Stimulated activated naive B cell treated with anti-CD40 and anti-IgM and Interleukin-4, amounts not matched to agents 10 μg/mL and 1 μg/mL and 100 μg/mL, for 72 hours (primary cell): ENCODE results near the gene STX3.

Source experiments
- ATAC-seq, 2 donors: fragments of 150-1000 bp; cut with Tn5 transposase; replicated peaks; 2 replicates each; pipeline ENCODE4 v1.10.0; 2021; ENCODE audit warnings: moderate library complexity in 1 of 2
- DNase-seq: peaks from one replicate; pipeline ENCODE4 v3.0.0; 2021
- H3K27ac Mint-ChIP-seq: one replicate; pipeline ENCODE4 v1.8.0; 2022; ENCODE audit warnings: mild to moderate bottlenecking, mixed read lengths
- H3K27me3 Mint-ChIP-seq, 2 donors: one replicate each; pipeline ENCODE4 v1.8.0; 2022; ENCODE audit warnings: mixed read lengths in 2 of 2
- H3K36me3 Mint-ChIP-seq, 2 donors: one replicate each; pipeline ENCODE4 v1.8.0; 2022; ENCODE audit warnings: mixed read lengths in 2 of 2, mild to moderate bottlenecking in 1 of 2
- H3K4me1 Mint-ChIP-seq, 2 donors: one replicate each; pipeline ENCODE4 v1.8.0; 2022; ENCODE audit warnings: mixed read lengths in 2 of 2, mild to moderate bottlenecking in 1 of 2
- H3K4me3 Mint-ChIP-seq, 2 donors: one replicate each; pipeline ENCODE4 v1.8.0; 2022; ENCODE audit warnings: mild to moderate bottlenecking in 2 of 2, mixed read lengths in 2 of 2, moderate library complexity in 1 of 2
- H3K9me3 Mint-ChIP-seq, 2 donors: one replicate each; pipeline ENCODE4 v1.8.0; 2022; ENCODE audit warnings: mixed read lengths in 2 of 2, mild to moderate bottlenecking in 1 of 2

The STX3 gene

DNA sequence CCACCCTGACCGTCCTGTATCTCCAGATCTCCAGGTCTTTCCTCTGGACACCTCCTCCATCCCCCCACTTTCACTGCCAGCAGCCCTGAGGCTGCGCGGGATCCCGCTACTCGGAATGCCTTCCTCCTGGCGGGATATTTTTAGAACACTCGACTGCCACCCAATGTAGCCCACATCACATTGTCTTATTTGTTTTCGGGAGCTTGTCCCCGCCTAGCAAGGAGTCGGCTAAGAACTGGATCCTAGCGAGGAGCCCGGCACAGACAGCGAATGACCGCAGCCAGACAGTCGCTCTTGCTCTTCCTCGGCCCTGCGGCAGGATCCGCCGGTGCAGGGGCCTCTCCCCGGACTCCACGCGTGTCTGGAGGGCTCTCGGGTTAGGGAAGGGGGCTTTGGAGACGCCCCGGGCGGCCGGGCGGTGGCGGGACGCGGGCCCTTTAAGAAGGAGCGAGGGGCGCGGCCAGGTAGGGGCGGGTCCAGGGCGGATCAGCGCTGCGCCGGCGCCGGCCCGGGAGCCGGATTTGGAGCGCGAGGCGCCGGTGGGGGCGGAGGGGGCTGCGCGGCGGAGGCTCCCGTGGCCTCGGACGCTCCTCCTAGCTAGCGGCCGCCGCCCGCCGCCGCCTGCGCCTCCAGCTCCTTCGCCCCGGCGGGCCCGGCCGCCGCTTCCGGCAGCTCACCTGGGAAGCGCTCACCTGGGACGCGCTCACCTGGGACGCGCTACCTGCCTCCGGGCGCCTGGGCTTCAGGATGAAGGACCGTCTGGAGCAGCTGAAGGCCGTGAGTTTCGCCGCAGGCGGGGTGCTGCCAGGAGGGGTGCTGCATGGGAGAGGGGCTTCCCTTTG, at the start of gene STX3:
STX3 (plus strand) TSS at position 518 of the 842 bp plus-strand sequence; CDS start at position 748, 230 bp downstream.
- Mint-ChIP-seq H3K4me3 (peak within 1 kb of the TSS; percentile 94 to 99), H3K36me3 (no peaks in the 10 kb centered on the region), H3K4me1 (peaks cover 22 to 37% of the 10 kb centered on the region in 2 donors), H3K27ac (peak within 1 kb of the TSS; percentile 72), H3K9me3 (no peaks in the 10 kb centered on the region), H3K27me3 (peaks cover 5% of the 10 kb centered on the region in 2 donors)
- peak; percentile 78 to 84 for ATAC-seq
- DNase-seq, result peak; percentile 35

DNA sequence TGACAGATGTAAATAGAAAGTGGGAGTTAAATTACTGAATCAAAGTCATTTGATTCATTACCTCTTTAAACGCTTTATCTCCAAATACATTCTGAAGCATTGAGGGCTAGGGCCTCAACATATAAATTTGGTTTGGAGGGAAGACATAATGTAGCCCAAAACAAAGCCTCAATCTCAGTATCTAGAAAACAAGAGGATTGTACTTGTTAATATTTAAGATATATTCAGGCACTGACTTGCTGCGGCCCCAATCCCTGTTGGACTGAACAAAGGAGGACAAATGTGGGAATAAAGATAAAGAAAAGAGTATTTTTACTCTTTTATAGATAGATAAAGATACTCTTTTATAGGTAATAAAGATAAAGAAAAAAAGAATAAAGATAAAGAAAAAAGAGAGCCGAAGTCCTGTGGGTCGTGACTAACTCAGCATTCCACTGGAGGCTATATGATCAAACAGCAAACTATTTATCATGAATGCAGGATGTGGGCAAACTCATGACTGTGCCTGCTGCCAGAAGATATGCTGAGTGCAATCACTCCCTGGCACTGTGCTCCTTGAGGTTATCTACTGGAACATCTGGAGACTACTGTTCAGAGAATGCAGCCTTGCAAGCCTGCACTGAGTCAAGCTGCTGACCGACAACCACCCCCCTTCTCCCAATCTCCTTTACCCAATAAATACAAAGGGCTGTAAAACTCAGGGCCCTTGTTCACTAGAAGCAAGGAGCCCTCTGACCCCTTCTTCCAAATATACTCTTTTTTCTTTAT, 48.5 kb upstream of the STX3 start:
- H3K4me3 Mint-ChIP-seq, result no peak overlapping the region
- no peaks in the 10 kb centered on the region for H3K4me1 Mint-ChIP-seq
- no peak overlapping the region for H3K27ac Mint-ChIP-seq
- no peak for DNase-seq
- no peaks in the 10 kb centered on the region for H3K9me3 Mint-ChIP-seq
- ATAC-seq, result no peak
- H3K27me3 Mint-ChIP-seq, result peaks cover 22 to 25% of the 10 kb centered on the region in 2 donors
- no peaks in the 10 kb centered on the region for H3K36me3 Mint-ChIP-seq

DNA sequence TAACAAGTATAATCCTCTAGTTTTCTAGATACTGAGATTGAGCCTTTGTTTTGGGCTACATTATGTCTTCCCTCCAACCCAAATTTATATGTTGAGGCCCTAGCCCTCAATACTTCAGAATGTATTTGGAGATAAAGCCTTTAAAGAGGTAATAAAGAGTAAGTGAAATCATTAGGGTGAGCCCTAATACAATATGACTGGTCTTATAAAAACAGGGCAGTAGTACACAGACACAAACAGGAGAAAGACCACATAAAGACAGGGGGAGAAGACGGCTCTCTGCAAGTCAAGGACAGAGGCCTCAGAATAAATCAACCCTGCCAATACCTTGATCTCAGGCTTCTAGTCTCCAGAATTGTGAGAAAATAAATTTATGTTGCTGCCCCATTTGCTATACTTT, 47.8 kb upstream of the STX3 start:
- H3K27ac Mint-ChIP-seq, result no peak overlapping the region
- no peaks in the 10 kb centered on the region for H3K4me1 Mint-ChIP-seq
- DNase-seq, result no peak
- H3K36me3 Mint-ChIP-seq, result no peaks in the 10 kb centered on the region
- ATAC-seq, result no peak
- no peak overlapping the region for H3K4me3 Mint-ChIP-seq
- no peaks in the 10 kb centered on the region for H3K9me3 Mint-ChIP-seq
- H3K27me3 Mint-ChIP-seq, result peaks cover 18 to 25% of the 10 kb centered on the region in 2 donors

DNA sequence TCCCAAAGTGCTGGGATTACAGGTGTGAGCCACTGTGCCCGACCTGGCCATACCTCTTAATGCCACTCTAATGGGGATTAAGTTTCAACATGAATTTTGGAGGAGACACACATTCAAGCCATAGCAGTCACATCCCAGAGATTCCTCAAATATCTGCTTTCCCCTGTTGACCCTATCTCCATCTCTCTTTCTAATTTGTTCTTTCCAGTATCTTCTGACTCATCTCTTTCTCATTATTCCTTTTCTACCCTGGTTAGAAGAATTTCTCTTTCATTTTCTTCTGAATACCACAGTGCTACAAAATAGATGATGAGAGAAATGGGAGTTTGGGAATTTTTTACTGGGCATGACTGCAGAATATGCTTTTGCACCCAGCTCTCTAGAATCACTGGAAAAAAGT, 46.6 kb upstream of the STX3 start:
- peaks cover 26 to 33% of the 10 kb centered on the region in 2 donors for H3K27me3 Mint-ChIP-seq

DNA sequence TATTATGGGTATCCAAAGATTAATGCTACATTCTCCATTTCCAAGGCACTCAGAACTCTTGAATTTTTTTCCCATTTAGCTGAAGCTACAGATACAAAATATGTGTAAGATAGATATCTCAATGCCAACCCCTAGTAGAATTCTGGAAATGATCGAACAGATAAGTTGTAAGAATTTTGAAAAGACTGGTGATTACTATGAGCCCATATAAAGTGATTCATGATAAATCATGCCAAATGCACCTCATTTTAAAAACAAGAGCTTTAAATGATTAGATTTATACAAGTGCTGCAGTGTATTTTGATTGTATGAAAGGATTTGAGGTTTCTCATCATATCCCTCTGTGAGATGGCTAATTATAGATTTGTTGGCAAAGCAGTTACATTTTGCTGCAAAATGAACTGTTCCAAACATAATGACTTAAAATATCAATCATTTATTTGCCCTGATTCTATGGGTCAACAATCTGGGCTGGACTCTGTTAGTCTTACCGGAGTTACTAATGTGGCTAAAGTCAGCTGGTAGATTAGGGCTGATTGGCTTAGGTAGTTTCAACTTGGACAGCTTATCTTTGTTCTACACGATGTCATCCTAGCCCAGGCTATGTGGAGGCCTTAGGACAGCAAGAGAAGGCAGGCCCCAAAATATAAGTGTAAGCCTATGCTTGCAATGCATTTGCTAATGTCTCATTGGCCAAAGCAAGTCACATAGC, 44.9 kb upstream of the STX3 start:
- Mint-ChIP-seq H3K4me1 (no peaks in the 10 kb centered on the region), H3K27ac (no peak overlapping the region), H3K36me3 (no peaks in the 10 kb centered on the region), H3K4me3 (no peak overlapping the region), H3K9me3 (no peaks in the 10 kb centered on the region), H3K27me3 (peaks cover 24 to 27% of the 10 kb centered on the region in 2 donors)
- ATAC-seq, result no peak
- DNase-seq, result no peak

More for the DNA sequence above, 46.6 kb upstream of the STX3 start:
- ATAC-seq (no peak), DNase-seq (no peak)
- Mint-ChIP-seq H3K4me1 (no peaks in the 10 kb centered on the region), H3K4me3 (no peak overlapping the region), H3K36me3 (no peaks in the 10 kb centered on the region), H3K27ac (no peak overlapping the region), H3K9me3 (no peaks in the 10 kb centered on the region)

DNA sequence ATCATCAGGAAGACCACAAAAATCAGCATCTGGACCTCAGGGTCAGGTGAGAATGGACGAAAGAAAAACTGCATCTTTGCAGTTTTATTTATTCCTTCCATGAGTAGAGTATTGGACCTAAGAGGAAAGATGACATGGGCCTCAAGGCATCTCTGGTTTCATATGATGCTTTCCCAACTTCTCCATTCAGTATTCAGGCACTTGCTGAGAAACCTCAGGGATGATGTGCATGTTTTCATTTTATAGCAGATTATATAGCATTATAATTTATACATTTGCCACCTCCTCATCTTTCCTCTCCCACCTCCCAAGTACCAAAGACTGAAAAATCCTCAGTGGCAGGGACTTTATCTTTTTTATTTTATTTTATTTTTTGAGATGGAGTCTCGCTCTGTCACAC, 41.4 kb upstream of the STX3 start, which contains the start of gene OR10V1:
OR10V1 (minus strand) TSS at position 101 of the 400 bp plus-strand sequence; CDS start at position 101, 0 bp downstream.
- ATAC-seq (no peak), DNase-seq (no peak)
- Mint-ChIP-seq H3K4me1 (no peaks in the 10 kb centered on the region), H3K27ac (no peak within 1 kb of the TSS), H3K27me3 (peaks cover 11 to 26% of the 10 kb centered on the region in 2 donors), H3K4me3 (no peak within 1 kb of the TSS), H3K9me3 (no peaks in the 10 kb centered on the region), H3K36me3 (no peaks in the 10 kb centered on the region)

DNA sequence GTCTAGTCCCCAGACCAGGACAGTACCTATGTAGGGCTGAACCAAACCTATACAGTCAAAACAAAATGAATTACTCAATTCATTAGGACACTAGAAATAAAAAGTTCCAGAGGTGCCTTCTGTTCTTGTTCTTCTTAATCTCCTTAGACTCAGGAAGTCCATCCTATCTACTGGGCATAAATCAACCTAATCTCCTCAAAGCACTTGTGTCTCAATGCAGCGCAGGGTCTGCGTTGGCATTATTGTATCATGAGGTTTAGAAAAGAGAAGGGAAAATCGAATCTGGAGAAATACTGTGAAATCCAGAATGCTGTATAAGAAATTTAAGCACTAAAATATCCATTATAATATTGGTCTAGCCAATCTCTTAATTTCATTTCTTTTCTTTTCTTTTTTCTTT, 39.1 kb upstream of the STX3 start:
- no peaks in the 10 kb centered on the region for H3K9me3 Mint-ChIP-seq
- no peaks in the 10 kb centered on the region for H3K36me3 Mint-ChIP-seq
- H3K4me3 Mint-ChIP-seq, result no peak overlapping the region
- no peaks in the 10 kb centered on the region for H3K4me1 Mint-ChIP-seq
- ATAC-seq (no peak), DNase-seq (no peak)
- H3K27me3 Mint-ChIP-seq, result peaks cover 10 to 31% of the 10 kb centered on the region in 2 donors
- no peak overlapping the region for H3K27ac Mint-ChIP-seq

DNA sequence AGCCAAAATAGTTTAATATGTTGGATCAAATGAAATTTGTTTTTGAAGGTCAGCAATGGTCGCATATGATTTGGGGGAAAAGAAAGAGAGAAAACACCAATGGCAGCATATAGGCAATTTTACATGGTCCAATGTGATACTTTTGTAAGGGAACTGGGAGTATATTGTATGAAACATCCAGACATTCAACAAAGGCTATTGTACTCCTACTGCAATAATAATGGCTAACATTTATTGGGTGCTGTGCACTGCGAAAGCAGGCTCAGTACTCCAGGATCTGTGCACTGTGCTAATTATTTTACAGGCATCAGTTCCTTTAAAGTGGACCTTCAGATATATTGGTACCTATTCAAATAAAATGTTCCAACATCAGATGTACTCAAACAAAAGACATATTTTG, 35.6 kb upstream of the STX3 start:
- Mint-ChIP-seq H3K27ac (no peak overlapping the region), H3K27me3 (peaks cover 20 to 32% of the 10 kb centered on the region in 2 donors), H3K9me3 (no peaks in the 10 kb centered on the region), H3K4me3 (no peak overlapping the region), H3K4me1 (no peaks in the 10 kb centered on the region), H3K36me3 (no peaks in the 10 kb centered on the region)
- ATAC-seq (no peak), DNase-seq (no peak)

DNA sequence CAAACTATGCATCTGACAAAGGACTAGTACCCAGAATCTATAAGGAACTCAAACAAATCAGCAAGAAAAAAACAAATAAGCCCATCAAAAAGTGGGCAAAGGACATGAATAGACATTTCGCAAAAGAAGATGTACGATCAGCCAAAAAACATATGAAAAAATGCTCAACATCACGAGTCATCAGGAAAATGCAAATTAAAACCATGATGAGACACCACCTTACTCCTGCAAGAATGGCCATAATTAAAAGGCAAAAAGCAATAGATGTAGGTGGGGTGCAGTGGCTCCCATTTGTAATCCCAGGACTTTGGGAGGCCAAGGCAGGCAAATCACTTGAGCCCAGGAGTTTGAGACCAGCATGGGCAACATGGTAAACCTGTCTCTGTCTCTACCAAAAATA, 31.1 kb upstream of the STX3 start:
- Mint-ChIP-seq H3K4me3 (no peak overlapping the region), H3K4me1 (peaks cover 2 to 3% of the 10 kb centered on the region in 2 donors), H3K9me3 (no peaks in the 10 kb centered on the region), H3K27ac (no peak overlapping the region), H3K36me3 (no peaks in the 10 kb centered on the region), H3K27me3 (peaks cover 16 to 20% of the 10 kb centered on the region in 2 donors)
- DNase-seq (no peak), ATAC-seq (no peak)

DNA sequence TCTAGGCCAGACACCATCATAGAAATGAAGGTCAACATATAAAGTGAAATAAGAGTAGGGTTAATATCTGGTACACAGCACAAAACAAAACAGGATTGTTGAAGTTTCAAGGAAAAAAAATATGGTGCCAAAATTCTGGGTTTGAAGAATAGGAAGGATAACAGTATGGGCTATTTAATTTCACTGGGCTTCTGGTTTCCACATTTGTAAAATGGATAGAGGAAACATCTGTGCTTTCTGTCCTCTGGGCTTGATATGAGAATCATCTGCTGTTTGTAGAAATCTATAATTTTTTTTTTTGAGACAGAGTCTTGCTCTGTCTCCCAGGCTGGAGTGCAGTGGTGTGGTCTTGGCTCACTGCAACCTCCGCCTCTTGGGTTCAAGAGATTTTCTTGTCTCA, 27.8 kb upstream of the STX3 start:
- Mint-ChIP-seq H3K36me3 (no peaks in the 10 kb centered on the region), H3K9me3 (no peaks in the 10 kb centered on the region), H3K4me3 (no peak overlapping the region), H3K4me1 (peaks cover 3 to 4% of the 10 kb centered on the region in 2 donors), H3K27me3 (peaks cover 11 to 15% of the 10 kb centered on the region in 2 donors), H3K27ac (no peak overlapping the region)
- no peak for ATAC-seq
- no peak for DNase-seq

DNA sequence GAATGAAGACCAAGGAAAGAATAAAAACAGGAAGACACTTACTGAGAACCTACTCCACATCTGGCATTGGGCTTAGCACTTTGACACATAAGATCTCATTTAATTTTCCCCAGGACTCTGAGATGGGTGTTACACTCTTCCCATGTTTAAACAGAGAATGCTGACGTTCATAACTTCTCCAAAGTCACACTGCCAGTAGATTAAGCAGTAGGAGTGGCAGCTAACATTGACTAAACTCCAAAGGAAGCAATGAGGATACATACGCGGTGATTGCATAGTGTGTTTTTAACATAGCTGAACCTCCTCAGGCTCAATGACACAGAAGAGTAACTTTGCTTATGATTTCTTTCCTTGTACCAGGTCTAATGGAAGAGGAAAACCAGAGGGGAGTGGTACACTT, 27.0 kb upstream of the STX3 start:
- Mint-ChIP-seq H3K4me3 (no peak overlapping the region), H3K36me3 (no peaks in the 10 kb centered on the region), H3K27ac (no peak overlapping the region), H3K4me1 (peaks cover 3 to 4% of the 10 kb centered on the region in 2 donors), H3K27me3 (peaks cover 11 to 13% of the 10 kb centered on the region in 2 donors), H3K9me3 (no peaks in the 10 kb centered on the region)
- DNase-seq, result no peak
- ATAC-seq, result no peak

DNA sequence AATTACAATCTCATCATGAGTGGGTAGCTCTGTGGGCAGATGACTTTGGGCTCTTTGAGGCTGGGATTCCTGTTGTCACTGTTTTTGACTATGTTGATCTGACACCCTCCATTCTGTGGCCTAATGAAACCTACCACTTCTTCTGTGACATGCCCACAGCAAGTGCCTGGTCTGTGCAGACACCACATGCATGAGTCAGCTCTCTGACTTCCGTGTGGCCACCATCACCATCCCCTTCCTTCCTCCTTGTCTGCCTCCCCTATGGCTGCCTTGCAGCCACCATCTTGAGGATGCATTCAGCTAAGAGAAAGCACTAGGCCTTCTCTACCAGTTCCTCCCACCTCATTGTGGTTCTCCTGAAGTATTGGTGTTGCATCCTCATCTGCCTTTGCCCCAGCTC, 26.3 kb upstream of the STX3 start:
- no peak overlapping the region for H3K4me3 Mint-ChIP-seq
- no peak for DNase-seq
- H3K9me3 Mint-ChIP-seq, result no peaks in the 10 kb centered on the region
- H3K4me1 Mint-ChIP-seq, result peaks cover 3 to 4% of the 10 kb centered on the region in 2 donors
- no peaks in the 10 kb centered on the region for H3K36me3 Mint-ChIP-seq
- ATAC-seq, result peak in 1 of 2 donors; percentile 56
- H3K27me3 Mint-ChIP-seq, result peaks cover 6 to 8% of the 10 kb centered on the region in 2 donors
- no peak overlapping the region for H3K27ac Mint-ChIP-seq

DNA sequence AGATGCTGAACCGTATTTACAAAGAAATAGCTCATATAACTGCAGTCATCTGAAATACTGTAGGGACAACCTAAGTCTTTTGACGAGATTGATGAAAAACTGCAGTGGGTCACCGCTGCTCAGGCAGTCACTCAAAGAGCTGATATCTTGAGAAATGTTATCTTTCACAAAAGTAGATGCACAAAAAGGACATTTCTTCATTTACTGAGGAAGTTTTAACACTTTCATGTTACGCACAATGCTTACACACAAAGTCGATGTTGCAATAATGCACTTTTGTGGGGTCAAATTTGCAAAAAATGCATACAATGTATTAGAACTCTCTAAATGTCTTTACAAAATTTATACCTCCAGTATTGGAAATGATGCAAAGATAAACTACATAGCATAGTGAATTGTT, 25.3 kb upstream of the STX3 start:
- no peak overlapping the region for H3K4me3 Mint-ChIP-seq
- ATAC-seq, result no peak
- H3K27ac Mint-ChIP-seq, result no peak overlapping the region
- H3K27me3 Mint-ChIP-seq, result peaks cover 0 to 8% of the 10 kb centered on the region in 2 donors
- no peak for DNase-seq
- no peaks in the 10 kb centered on the region for H3K36me3 Mint-ChIP-seq
- H3K9me3 Mint-ChIP-seq, result no peaks in the 10 kb centered on the region
- peaks cover 3 to 4% of the 10 kb centered on the region in 2 donors for H3K4me1 Mint-ChIP-seq

DNA sequence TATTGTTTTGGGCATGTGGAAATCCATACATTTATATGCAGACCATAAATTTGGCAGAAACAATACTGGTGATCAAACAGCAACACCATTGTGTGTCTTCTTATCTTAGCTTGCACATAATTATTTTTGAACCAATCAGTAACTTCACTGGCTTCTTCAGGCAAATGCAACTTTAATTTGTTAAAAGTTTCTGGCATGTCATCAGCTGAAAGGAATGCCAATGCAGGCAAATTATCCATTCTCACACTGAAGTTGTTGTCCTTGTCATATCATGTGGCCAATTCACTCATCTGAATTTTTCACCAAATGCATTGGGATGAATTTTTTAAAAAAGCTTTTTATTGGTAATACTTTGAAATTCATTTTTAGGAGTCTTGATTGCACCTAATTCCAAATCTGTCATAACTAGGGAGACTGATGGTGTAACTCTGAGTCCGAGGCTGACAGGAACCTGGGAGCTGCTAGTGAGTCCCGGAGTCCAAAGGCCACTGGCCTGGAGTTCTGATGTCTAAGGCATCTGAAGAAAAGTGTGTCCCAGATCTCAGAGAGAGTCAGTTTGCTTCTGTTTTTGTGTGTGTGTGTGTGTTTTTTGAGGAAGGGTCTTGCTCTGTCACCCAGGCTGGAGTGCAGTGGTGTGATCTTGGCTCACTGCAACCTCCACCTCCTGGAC, 24.1 kb upstream of the STX3 start:
- H3K27ac Mint-ChIP-seq, result no peak overlapping the region
- H3K27me3 Mint-ChIP-seq, result peaks cover 0 to 12% of the 10 kb centered on the region in 2 donors
- no peak overlapping the region for H3K4me3 Mint-ChIP-seq
- no peaks in the 10 kb centered on the region for H3K36me3 Mint-ChIP-seq
- no peaks in the 10 kb centered on the region for H3K9me3 Mint-ChIP-seq
- H3K4me1 Mint-ChIP-seq, result peaks cover 3 to 4% of the 10 kb centered on the region in 2 donors
- ATAC-seq (no peak), DNase-seq (no peak)
